ENCODE measurements around the gene ZNF532. TPM values are rescaled to one million over a fixed set of nuclear protein-coding genes. Genes with fewer than 3 reads are reported as not detected.
A peak's percentile ranks its signal among the peaks of the same experiment; 100 is the strongest.

The ZNF532 gene
- total RNA-seq, 1 experiment from 2014 or later: 49.8 TPM

DNA sequence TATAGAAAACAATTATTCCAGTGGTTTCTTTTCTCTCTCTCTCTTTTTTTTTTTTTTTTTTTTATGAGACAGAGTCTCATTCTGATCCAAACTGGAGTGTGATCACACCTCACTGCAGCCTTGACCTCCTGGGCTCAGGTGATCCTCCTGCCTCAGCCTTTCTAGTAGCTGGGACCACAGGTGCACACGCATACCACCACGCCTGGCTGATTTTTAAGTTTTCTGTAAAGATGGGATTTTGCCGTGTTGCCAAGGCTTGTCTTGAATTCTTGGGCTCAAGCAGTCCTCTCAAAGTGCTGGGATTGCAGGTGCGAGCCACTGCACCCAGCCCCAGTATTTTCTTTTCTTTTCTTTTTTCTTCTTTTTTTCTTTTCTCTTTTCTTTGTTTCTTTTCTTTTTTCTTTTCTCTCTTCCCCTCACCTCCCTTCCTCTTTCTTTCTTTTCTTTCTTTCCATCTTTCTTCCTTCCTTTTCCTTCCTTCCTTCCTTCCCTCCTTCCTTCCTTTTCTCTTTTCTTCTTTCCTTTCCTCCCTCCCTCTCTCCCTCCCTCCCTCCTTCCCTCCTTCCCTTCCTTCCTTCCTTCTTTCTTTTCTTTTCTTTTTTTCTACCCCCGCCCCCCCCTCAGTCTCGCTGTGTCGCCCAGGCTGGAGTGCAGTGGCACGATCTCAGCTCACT is 76.9 kb downstream of the ZNF532 start:
- ChIA-PET POLR2A (no interaction called here), CTCF (no interaction called here)
- DNase-seq (ENCODE audit: low read depth, low spot score): no peak
- intact Hi-C loops (cut with micrococcal nuclease; ENCODE audit: unreplicated experiment) (no loop called here), in situ Hi-C loops (cut with HindIII; ENCODE audit: low pct_unique_long_range_greater_than_20kb, low sequenced_read_pairs) (no loop called here)
- Histone ChIP-seq H3K36me3 (ENCODE audit: control insufficient read depth, insufficient read depth, low read length) (no peaks in the 10 kb centered on the region), H3K27me3 (ENCODE audit: control insufficient read depth, insufficient read depth, low read length) (no peaks in the 10 kb centered on the region), H3K27ac (ENCODE audit: low read length) (no peak overlapping the region), H3K4me1 (ENCODE audit: control insufficient read depth, insufficient read depth, low read length) (peaks cover 4% of the 10 kb centered on the region; the same call in 1 of the 2 replicates), H3K9me3 (ENCODE audit: control insufficient read depth, insufficient read depth, low read depth, low read length) (no peaks in the 10 kb centered on the region), H3K4me3 (ENCODE audit: low read depth in 2 of 2, low read length in 2 of 2) (no peak overlapping the region)
- ATAC-seq: no peak
- TF ChIP-seq TCF7L2 (IDR thresholded peaks at IDR 0.05; ENCODE audit: low read depth, low read length) (no peak), REST (IDR thresholded peaks at IDR 0.05; ENCODE audit: insufficient read depth in 1 of 2, low read depth in 2 of 2, low read length in 1 of 2) (no peak), SIN3A (IDR thresholded peaks at IDR 0.05; ENCODE audit: borderline replicate concordance, insufficient read depth, low read depth, low read length) (no peak), CTCF (IDR thresholded peaks at IDR 0.05) (no peak), POLR2AphosphoS5 (IDR thresholded peaks at IDR 0.05; ENCODE audit: low read depth, low read length) (no peak)
- no TSS peak for BruUV-seq (replicated peaks)

DNA sequence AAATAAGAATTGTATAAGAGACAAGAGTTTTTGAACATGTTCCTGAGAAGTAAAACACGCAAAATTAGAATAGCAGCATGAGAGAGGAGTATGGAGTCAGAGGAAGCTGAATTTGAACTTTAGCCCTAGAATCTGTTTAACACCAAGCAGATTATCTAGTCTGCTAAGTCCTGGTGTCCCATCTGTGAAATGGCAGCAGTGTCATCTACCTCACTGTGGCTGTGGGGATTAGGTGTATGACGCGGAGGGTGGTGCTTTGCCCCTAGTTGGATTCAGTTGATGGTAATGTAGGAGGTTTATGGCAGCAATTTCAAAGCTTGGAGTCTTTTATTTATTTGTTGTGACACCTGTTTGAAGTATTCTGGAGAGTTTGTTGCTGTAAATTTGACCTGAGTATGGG is 79.2 kb downstream of the ZNF532 start:
- H3K27me3 ChIP-seq (ENCODE audit: control insufficient read depth, insufficient read depth, low read length): no peaks in the 10 kb centered on the region
- DNase-seq (ENCODE audit: low read depth, low spot score): no peak
- H3K36me3 ChIP-seq (ENCODE audit: control insufficient read depth, insufficient read depth, low read length): no peaks in the 10 kb centered on the region
- BruUV-seq (replicated peaks): no TSS peak
- in situ Hi-C loops (cut with HindIII; ENCODE audit: low pct_unique_long_range_greater_than_20kb, low sequenced_read_pairs): no loop called here
- peaks cover 4% of the 10 kb centered on the region; the same call in 1 of the 2 replicates for H3K4me1 ChIP-seq (ENCODE audit: control insufficient read depth, insufficient read depth, low read length)
- CTCF ChIA-PET: no interaction called here
- no peak for ATAC-seq
- peak overlapping the region; percentile 63; the same call in 1 of the 2 replicates for H3K27ac ChIP-seq (ENCODE audit: low read length)
- intact Hi-C loops (cut with micrococcal nuclease; ENCODE audit: unreplicated experiment): no loop called here
- POLR2A ChIA-PET: no interaction called here
- H3K4me3 ChIP-seq (ENCODE audit: low read depth in 2 of 2, low read length in 2 of 2): no peak overlapping the region
- TF ChIP-seq REST (IDR thresholded peaks at IDR 0.05; ENCODE audit: insufficient read depth in 1 of 2, low read depth in 2 of 2, low read length in 1 of 2): no peak
- no peaks in the 10 kb centered on the region for H3K9me3 ChIP-seq (ENCODE audit: control insufficient read depth, insufficient read depth, low read depth, low read length)
